HL-60 (cell line): ENCODE results near the gene MLF1.
"Not testable (repeated sequence)": the region's sequence is repeated elsewhere in the genome, so short reads cannot be mapped to it uniquely, and the experiment has no call there.

Experiments used
- GABPA ChIP-seq: IDR thresholded peaks from 2 replicates; pipeline ENCODE4 v1.6.1; 2012; ENCODE audit warnings: low read depth
- POLR2AphosphoS5 ChIP-seq: IDR thresholded peaks from 2 replicates; pipeline ENCODE4 v1.6.1; 2012; ENCODE audit warnings: low read depth
- REST ChIP-seq: IDR thresholded peaks from 2 replicates; pipeline ENCODE4 v1.6.1; 2012; ENCODE audit warnings: low read depth; ENCODE audit not compliant: insufficient replicate concordance
- SPI1 ChIP-seq: IDR thresholded peaks from 2 replicates; pipeline ENCODE4 v1.6.1; 2012; ENCODE audit warnings: low read depth, mild to moderate bottlenecking, borderline replicate concordance
- TF ChIP-seq, protein P1 (sequence below): IDR thresholded peaks from one replicate; pipeline ENCODE4 v1.5.1; 2011; ENCODE audit warnings: low read length, control low read depth, inconsistent platforms; ENCODE audit not compliant: insufficient read depth

DNA sequence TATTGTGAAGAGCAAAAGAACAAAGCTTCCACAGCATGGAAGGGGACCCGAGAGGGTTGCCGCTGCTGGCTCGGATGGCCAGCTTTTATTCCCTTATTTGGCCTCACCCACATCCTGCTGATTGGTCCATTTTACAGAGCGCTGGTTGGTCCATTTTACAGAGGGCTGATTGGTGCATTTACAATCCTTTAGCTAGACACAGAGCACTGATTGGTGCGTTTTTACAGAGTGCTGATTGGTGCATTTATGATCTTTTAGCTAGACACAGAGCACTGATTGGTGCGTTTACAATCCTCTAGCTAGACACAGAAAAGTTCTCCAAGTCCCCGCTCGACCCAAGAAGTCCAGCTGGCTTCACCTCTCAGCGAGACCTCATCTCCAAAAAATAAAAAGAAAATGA, 21.1 kb upstream of the MLF1 start:
- TF ChIP-seq, protein P1, sequence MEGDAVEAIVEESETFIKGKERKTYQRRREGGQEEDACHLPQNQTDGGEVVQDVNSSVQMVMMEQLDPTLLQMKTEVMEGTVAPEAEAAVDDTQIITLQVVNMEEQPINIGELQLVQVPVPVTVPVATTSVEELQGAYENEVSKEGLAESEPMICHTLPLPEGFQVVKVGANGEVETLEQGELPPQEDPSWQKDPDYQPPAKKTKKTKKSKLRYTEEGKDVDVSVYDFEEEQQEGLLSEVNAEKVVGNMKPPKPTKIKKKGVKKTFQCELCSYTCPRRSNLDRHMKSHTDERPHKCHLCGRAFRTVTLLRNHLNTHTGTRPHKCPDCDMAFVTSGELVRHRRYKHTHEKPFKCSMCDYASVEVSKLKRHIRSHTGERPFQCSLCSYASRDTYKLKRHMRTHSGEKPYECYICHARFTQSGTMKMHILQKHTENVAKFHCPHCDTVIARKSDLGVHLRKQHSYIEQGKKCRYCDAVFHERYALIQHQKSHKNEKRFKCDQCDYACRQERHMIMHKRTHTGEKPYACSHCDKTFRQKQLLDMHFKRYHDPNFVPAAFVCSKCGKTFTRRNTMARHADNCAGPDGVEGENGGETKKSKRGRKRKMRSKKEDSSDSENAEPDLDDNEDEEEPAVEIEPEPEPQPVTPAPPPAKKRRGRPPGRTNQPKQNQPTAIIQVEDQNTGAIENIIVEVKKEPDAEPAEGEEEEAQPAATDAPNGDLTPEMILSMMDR: not testable (repeated sequence)
- TF ChIP-seq REST, POLR2AphosphoS5, SPI1, GABPA: not testable (repeated sequence)
